Panc1 (cell line): ENCODE measurements around the gene SRGAP3. TPM values are rescaled to one million over a fixed set of nuclear protein-coding genes. Genes with fewer than 3 reads are reported as not detected.

Experiments used
- ATAC-seq: fragments of 200-7000 bp; cut with Tn5 transposase; 2 replicates; pipeline ENCODE4 v1.9.1; 2020; ENCODE audit warnings: mild to moderate bottlenecking, moderate library complexity
- BruUV-seq: library from RNA; stranded (reverse); fragments of 400-500 nt; replicated peaks from 2 replicates; lab custom pipeline; 2021; lab: Mats Ljungman, UMichigan
- CTCF ChIA-PET: fragments of 300-600 bp; sonication (Branson Sonifier 250); formaldehyde crosslinking; loops from one replicate; lab custom pipeline; 2022; ENCODE audit warnings: antibody characterized with exemption; lab: Charles Lee
- POLR2A ChIA-PET: fragments of 300-600 bp; sonication (Branson Sonifier 250); formaldehyde crosslinking; loops from one replicate; lab custom pipeline; 2022; ENCODE audit warnings: antibody characterized with exemption; lab: Charles Lee
- DNase-seq: peaks from one replicate; pipeline ENCODE4 v3.0.0-alpha.2; 2010; ENCODE audit warnings: low read depth, low spot score
- H3K27ac ChIP-seq: 2 replicates; pipeline ENCODE4 v1.5.1; 2011; ENCODE audit warnings: mild to moderate bottlenecking, low read length, inconsistent platforms
- H3K27me3 ChIP-seq: fragments of 200-500 bp; sonication (Bioruptor generic); 2 replicates; pipeline ENCODE4 v1.6.0; 2014; ENCODE audit warnings: low read length, inconsistent platforms; ENCODE audit not compliant: control insufficient read depth, insufficient read depth
- H3K36me3 ChIP-seq: fragments of 200-500 bp; sonication (Bioruptor generic); 2 replicates; pipeline ENCODE4 v1.5.1; 2014; ENCODE audit warnings: inconsistent platforms, mild to moderate bottlenecking, low read length, moderate library complexity; ENCODE audit not compliant: control insufficient read depth, insufficient read depth
- H3K4me1 ChIP-seq: 2 replicates; pipeline ENCODE4 v1.5.1; 2011; ENCODE audit warnings: inconsistent platforms, mild to moderate bottlenecking, low read length, moderate library complexity; ENCODE audit not compliant: control insufficient read depth, insufficient read depth
- H3K4me3 ChIP-seq, 2 experiments: 2 replicates each; pipeline ENCODE4 v1.5.1; 2011 to 2012; ENCODE audit warnings: low read depth in 2 of 2, low read length in 2 of 2, mild to moderate bottlenecking in 2 of 2, inconsistent platforms in 1 of 2, moderate library complexity in 1 of 2
- H3K9me3 ChIP-seq: fragments of 200-500 bp; sonication (Bioruptor generic); 2 replicates; pipeline ENCODE4 v1.5.1; 2014; ENCODE audit warnings: low read depth, mild to moderate bottlenecking, inconsistent platforms, low read length, moderate library complexity; ENCODE audit not compliant: control insufficient read depth, insufficient read depth
- CTCF ChIP-seq: fragments of 450-650 bp; IDR thresholded peaks from 2 replicates; pipeline ENCODE4 v1.5.1; 2017; ENCODE audit warnings: mild to moderate bottlenecking
- POLR2AphosphoS5 ChIP-seq: IDR thresholded peaks from 2 replicates; pipeline ENCODE4 v1.6.1; 2012; ENCODE audit warnings: mild to moderate bottlenecking, low read depth, low read length, moderate library complexity
- REST ChIP-seq, 2 experiments: IDR thresholded peaks; 2 replicates each; pipeline ENCODE4 v1.6.1; 2011 to 2012; ENCODE audit warnings: low read depth in 2 of 2, control low read depth in 1 of 2, low read length in 1 of 2, mild to moderate bottlenecking in 1 of 2, moderate library complexity in 1 of 2; ENCODE audit not compliant: insufficient read depth in 1 of 2
- SIN3A ChIP-seq: IDR thresholded peaks from 2 replicates; pipeline ENCODE4 v1.6.1; 2012; ENCODE audit warnings: low read depth, mild to moderate bottlenecking, low read length, moderate library complexity, borderline replicate concordance; ENCODE audit not compliant: insufficient read depth
- TCF7L2 ChIP-seq: IDR thresholded peaks from 2 replicates; pipeline ENCODE4 v1.6.1; 2011; ENCODE audit warnings: mild to moderate bottlenecking, low read depth, low read length, inconsistent platforms
- in situ Hi-C: cut with HindIII; loops from 2 replicates; pipeline ENCODE4 v1.10.0; 2016; ENCODE audit warnings: low sequenced_read_pairs, low pct_unique_long_range_greater_than_20kb
- intact Hi-C: fragments of 100-400 bp; cut with micrococcal nuclease; formaldehyde crosslinking; loops from one replicate; pipeline ENCODE4 v1.10.0; 2022; ENCODE audit not compliant: unreplicated experiment
- total RNA-seq: library from RNA; stranded (reverse); gene quantifications from one replicate; pipeline ENCODE4 v1.2.1, GENCODE V29; 2021; ENCODE audit not compliant: unreplicated experiment

Gene SRGAP3
- total RNA-seq, 1 experiment from 2014 or later, result 0.82 TPM

- H3K9me3 ChIP-seq, result no peaks in the 10 kb centered on the region
- no peaks in the 10 kb centered on the region for H3K4me1 ChIP-seq
- TF ChIP-seq POLR2AphosphoS5 (no peak), TCF7L2 (no peak), CTCF (no peak), SIN3A (no peak), REST (IDR thresholded peaks at IDR 0.05; ENCODE audit: insufficient read depth in 1 of 2, low read depth in 2 of 2, low read length in 1 of 2) (no peak)
- CTCF ChIA-PET, result no interaction called here
- in situ Hi-C loops (no loop called here), intact Hi-C loops (no loop called here)
- H3K27ac ChIP-seq, result no peak overlapping the region
- peak; percentile 68; the same call in 1 of the 2 replicates for ATAC-seq
- POLR2A ChIA-PET, result no interaction called here
- no peaks in the 10 kb centered on the region; the same call in 1 of the 2 replicates for H3K27me3 ChIP-seq
- DNase-seq, result no peak
- no peaks in the 10 kb centered on the region for H3K36me3 ChIP-seq
- BruUV-seq, result no TSS peak
- H3K4me3 ChIP-seq, result no peak overlapping the region
Measured at GRCh38 chr3:9135526-9135925, 113.9 kb downstream of the SRGAP3 start.

GRCh38 chr3:9133656-9134055 lies 115.8 kb downstream of the SRGAP3 start:
- in situ Hi-C loops, result no loop called here
- H3K4me1 ChIP-seq, result no peaks in the 10 kb centered on the region
- no peaks in the 10 kb centered on the region for H3K9me3 ChIP-seq
- no TSS peak for BruUV-seq
- intact Hi-C loops, result no loop called here
- no peaks in the 10 kb centered on the region; the same call in none of the 2 replicates for H3K27me3 ChIP-seq
- no peak for TF ChIP-seq CTCF
- no peak for TF ChIP-seq SIN3A
- TF ChIP-seq TCF7L2, result no peak
- no peak for TF ChIP-seq REST (IDR thresholded peaks at IDR 0.05; ENCODE audit: insufficient read depth in 1 of 2, low read depth in 2 of 2, low read length in 1 of 2)
- no peak for TF ChIP-seq POLR2AphosphoS5
- ATAC-seq (no peak), DNase-seq (no peak)
- H3K36me3 ChIP-seq, result no peaks in the 10 kb centered on the region
- H3K27ac ChIP-seq, result no peak overlapping the region
- H3K4me3 ChIP-seq, result no peak overlapping the region
- CTCF ChIA-PET, result no interaction called here
- POLR2A ChIA-PET, result no interaction called here
